ENCODE measurements around the gene FBXL13. TPM values are rescaled to one million over a fixed set of nuclear protein-coding genes. Genes with fewer than 3 reads are reported as not detected.

FBXL13 gene
- total and polyA plus RNA-seq, 11 donors, result 0.16 to 1.2 (median 0.41) TPM; not detected in 1

DNA sequence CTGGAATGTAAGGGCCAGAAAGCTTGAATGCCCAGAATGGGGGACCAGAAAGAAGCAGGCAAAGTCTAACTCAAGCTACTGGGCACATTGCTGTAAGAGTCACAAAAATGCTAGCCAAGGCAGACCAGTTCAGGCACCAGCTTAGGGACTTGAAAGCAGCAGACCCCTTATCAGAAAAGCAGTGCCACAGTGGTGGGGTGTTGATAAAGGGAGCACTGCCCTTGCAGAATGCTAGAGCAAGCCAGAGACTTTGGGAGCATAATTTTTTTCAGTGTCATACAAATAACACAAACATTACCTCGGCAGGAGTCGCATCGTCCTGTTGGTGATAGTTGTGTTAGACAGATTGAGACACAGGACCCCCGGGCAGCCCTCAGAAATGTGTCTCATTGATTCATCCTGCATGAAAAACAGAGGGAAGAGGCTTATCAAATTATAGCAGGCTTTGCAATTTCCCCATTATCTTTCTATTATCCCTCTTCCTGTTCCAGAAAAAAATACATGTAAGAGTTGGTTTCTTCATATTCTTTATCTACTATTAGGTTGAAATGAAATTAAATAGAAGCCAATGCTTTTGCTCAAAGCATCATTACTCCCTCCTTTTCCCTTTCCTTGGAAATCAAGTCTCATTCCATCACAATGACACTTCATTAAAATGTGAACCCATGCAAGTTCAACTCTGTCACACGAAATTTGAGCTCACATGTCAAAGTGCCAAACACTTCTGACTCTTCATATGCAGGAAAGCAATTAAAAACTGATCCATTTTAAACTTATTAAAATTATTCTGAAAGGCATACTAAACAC, 148.4 kb downstream of the FBXL13 start:
- no peak for ATAC-seq

DNA sequence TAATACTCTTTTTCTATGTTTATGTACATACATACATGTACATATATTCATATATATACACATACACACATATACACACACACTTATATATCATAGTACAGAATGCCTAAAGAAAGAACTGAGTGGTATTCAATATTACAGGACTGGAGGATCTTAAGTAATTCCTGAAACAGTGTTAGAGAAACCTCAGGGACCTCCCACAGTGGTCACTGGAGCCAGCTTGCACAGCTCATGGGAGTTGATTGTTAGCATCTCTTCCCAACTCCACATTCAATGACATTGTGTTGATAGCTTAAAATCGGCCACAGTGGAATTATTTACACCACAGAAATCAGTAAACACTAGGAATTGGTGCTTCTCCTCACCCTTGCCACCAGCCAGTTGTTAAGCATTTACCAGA, 155.8 kb downstream of the FBXL13 start:
- intact Hi-C loops (cut with DNase I), result loop anchor here in 1 of 10 donors (10.0 kb wide), 1 partner anchor 76 kb away; no protein-coding TSS in a partner anchor
- WGBS, 4 donors, result 41 to 55% (median 50%) methylated on average over 1 of the region's 1 CpG
- no peaks in the 10 kb centered on the region for H3K36me3 ChIP-seq
- TF ChIP-seq POLR2A (IDR thresholded peaks at IDR 0.05), result no peak
- TF ChIP-seq, protein P1, sequence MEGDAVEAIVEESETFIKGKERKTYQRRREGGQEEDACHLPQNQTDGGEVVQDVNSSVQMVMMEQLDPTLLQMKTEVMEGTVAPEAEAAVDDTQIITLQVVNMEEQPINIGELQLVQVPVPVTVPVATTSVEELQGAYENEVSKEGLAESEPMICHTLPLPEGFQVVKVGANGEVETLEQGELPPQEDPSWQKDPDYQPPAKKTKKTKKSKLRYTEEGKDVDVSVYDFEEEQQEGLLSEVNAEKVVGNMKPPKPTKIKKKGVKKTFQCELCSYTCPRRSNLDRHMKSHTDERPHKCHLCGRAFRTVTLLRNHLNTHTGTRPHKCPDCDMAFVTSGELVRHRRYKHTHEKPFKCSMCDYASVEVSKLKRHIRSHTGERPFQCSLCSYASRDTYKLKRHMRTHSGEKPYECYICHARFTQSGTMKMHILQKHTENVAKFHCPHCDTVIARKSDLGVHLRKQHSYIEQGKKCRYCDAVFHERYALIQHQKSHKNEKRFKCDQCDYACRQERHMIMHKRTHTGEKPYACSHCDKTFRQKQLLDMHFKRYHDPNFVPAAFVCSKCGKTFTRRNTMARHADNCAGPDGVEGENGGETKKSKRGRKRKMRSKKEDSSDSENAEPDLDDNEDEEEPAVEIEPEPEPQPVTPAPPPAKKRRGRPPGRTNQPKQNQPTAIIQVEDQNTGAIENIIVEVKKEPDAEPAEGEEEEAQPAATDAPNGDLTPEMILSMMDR (IDR thresholded peaks at IDR 0.05), result no peak
- no peak overlapping the region for H3K27ac ChIP-seq
- H3K27me3 ChIP-seq, result no peaks in the 10 kb centered on the region
- H3K4me1 ChIP-seq, result peaks cover 0 to 25% (median 6%) of the 10 kb centered on the region in 12 donors
- no peak for DNase-seq
- no peaks in the 10 kb centered on the region for H3K9me3 ChIP-seq
- no peak for ATAC-seq
- H3K4me3 ChIP-seq, result no peak overlapping the region

More for the DNA sequence above, 148.4 kb downstream of the FBXL13 start:
- no peak for DNase-seq
- Histone ChIP-seq H3K9me3 (no peaks in the 10 kb centered on the region), H3K4me3 (no peak overlapping the region), H3K27me3 (no peaks in the 10 kb centered on the region), H3K36me3 (no peaks in the 10 kb centered on the region), H3K4me1 (peaks cover 0 to 3% (median 0%) of the 10 kb centered on the region in 12 donors), H3K27ac (no peak overlapping the region)
- TF ChIP-seq, protein P1 (IDR thresholded peaks at IDR 0.05), result no peak
- TF ChIP-seq POLR2A (IDR thresholded peaks at IDR 0.05), result no peak
- 33 to 39% (median 36%) methylated on average over 5 of the region's 5 CpGs for WGBS, 4 donors
- intact Hi-C loops (cut with DNase I), result no loop called here

DNA sequence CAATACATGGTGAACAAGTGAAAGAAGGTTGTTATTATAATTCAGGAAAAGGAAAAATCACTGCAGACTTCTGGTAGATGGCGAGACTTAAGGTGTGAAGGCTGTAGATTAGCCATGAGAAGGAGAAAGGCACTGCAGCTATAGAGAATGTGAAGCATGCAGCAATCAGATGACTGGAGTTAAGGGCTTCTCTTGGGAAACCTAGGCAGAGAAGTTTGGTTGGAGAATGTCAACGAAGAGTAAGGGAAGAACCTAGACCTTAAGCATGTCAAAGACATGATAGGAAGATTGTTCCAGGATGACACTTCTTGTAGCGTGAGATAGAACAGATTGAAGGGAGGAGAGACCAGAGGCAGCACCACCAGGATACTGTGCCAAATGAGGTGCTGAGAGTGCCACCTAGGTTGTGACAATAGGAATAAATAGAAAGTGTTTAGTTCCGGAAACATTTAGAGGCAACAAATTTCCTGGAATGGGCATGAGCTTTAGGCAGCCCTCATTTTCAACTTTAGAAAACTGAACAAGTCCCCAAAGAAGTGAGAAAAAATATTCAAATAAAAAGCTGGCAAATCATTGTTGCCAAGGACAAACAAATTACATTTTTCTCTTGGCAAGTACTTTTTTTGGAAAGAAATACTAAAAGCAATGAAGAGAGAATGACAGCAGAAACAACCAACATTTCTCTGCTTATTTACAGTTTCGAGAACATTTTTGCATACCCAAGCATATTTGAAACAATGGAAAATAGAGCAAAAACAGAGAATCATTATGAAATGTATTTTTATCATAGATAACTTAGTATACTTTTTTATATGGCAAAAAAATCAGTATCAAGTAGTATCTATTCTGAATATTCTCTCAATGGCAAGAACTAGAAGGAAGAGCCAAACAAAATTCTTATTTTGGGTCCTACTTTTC, 156.9 kb downstream of the FBXL13 start:
- no peak for ATAC-seq
- H3K36me3 ChIP-seq, result no peaks in the 10 kb centered on the region
- H3K9me3 ChIP-seq, result no peaks in the 10 kb centered on the region
- WGBS, 4 donors, result 56 to 60% (median 59%) methylated on average over 5 of the region's 5 CpGs
- no peak overlapping the region for H3K4me3 ChIP-seq
- no peak for DNase-seq
- no peak for TF ChIP-seq POLR2A (IDR thresholded peaks at IDR 0.05)
- TF ChIP-seq, protein P1 (IDR thresholded peaks at IDR 0.05), result no peak
- intact Hi-C loops (cut with DNase I), result loop anchor here in 1 of 10 donors (10.0 kb wide), 1 partner anchor 77 kb away; no protein-coding TSS in a partner anchor
- H3K27ac ChIP-seq, result no peak overlapping the region
- peaks cover 0 to 29% (median 6%) of the 10 kb centered on the region in 12 donors for H3K4me1 ChIP-seq
- H3K27me3 ChIP-seq, result no peaks in the 10 kb centered on the region

DNA sequence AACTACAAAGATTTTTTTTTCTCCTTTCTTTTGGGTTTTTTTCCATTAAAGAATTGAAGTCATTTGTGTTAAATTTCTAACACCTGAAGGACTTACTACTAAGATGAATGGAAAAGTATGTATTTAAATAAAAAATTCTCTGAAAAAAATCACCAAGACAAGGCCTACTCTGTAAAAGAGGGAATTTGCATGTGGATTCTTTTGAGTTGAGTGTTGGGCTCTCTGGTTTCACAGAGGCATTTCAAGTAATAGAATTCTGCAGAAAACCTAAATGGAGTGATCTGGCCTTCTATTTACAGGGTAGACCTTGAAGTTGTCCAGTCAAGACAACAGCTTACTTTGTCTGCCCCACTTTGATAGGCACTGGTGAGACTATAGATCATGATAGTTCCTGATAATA, 157.7 kb downstream of the FBXL13 start:
- Histone ChIP-seq H3K36me3 (no peaks in the 10 kb centered on the region), H3K4me1 (peaks cover 0 to 32% (median 6%) of the 10 kb centered on the region in 12 donors), H3K27me3 (no peaks in the 10 kb centered on the region), H3K27ac (no peak overlapping the region), H3K4me3 (no peak overlapping the region), H3K9me3 (no peaks in the 10 kb centered on the region)
- no peak for TF ChIP-seq POLR2A (IDR thresholded peaks at IDR 0.05)
- TF ChIP-seq, protein P1 (IDR thresholded peaks at IDR 0.05), result no peak
- intact Hi-C loops (cut with DNase I), result loop anchor here in 1 of 10 donors (10.0 kb wide), 1 partner anchor 78 kb away; no protein-coding TSS in a partner anchor
- no peak for ATAC-seq
- no peak for DNase-seq
